Subcutaneous abdominal adipose tissue (tissue), 5 donors: Measurements from ENCODE around the gene METTL23.

ENCODE experiments used
- H3K27ac ChIP-seq: one replicate; pipeline ENCODE4 v1.7.0; 2013; ENCODE audit warnings: low read depth, mild to moderate bottlenecking, inconsistent platforms, low read length, moderate library complexity
- H3K27me3 ChIP-seq, 5 donors: one replicate each; pipeline ENCODE4 v1.7.0; 2013; ENCODE audit warnings: low read length in 5 of 5, inconsistent platforms in 1 of 5; ENCODE audit not compliant: control insufficient read depth in 5 of 5, insufficient read depth in 4 of 5
- H3K36me3 ChIP-seq, 5 donors: one replicate each; pipeline ENCODE4 v1.7.0; 2013; ENCODE audit warnings: low read length in 5 of 5; ENCODE audit not compliant: control insufficient read depth in 5 of 5, insufficient read depth in 5 of 5
- H3K4me1 ChIP-seq, 5 donors: one replicate each; pipeline ENCODE4 v1.7.0; 2013; ENCODE audit warnings: low read length in 5 of 5, mild to moderate bottlenecking in 3 of 5, moderate library complexity in 1 of 5; ENCODE audit not compliant: control insufficient read depth in 5 of 5, insufficient read depth in 5 of 5
- H3K4me3 ChIP-seq, 5 donors: one replicate each; pipeline ENCODE4 v1.7.0; 2013; ENCODE audit warnings: low read length in 5 of 5, low read depth in 1 of 5
- H3K9ac ChIP-seq, 5 donors: one replicate each; pipeline ENCODE4 v1.7.0; 2013; ENCODE audit warnings: low read length in 5 of 5, mild to moderate bottlenecking in 4 of 5, moderate library complexity in 3 of 5
- H3K9me3 ChIP-seq, 5 donors: one replicate each; pipeline ENCODE4 v1.7.0; 2013; ENCODE audit warnings: low read length in 5 of 5; ENCODE audit not compliant: control insufficient read depth in 5 of 5
- donor health status: healthy.
- donor health status: healthy.
- donor health status: healthy.
- donor health status: healthy.
- donor health status: healthy.

The METTL23 gene

GRCh38 chr17:76733618-76733957 lies 6.9 kb downstream of the METTL23 start:
- H3K4me1 ChIP-seq = peaks cover 17 to 58% (median 51%) of the 10 kb centered on the region in 5 donors
- H3K9ac ChIP-seq = no peak overlapping the region
- H3K9me3 ChIP-seq = no peaks in the 10 kb centered on the region
- no peaks in the 10 kb centered on the region for H3K27me3 ChIP-seq
- H3K27ac ChIP-seq = peak overlapping the region; percentile 27
- H3K4me3 ChIP-seq = peak overlapping the region in 1 of 5 donors; percentile 0
- peaks cover 23 to 45% (median 30%) of the 10 kb centered on the region in 5 donors for H3K36me3 ChIP-seq

GRCh38 chr17:76734080-76734840 lies 7.6 kb downstream of the METTL23 start:
- Histone ChIP-seq H3K27me3 (no peaks in the 10 kb centered on the region), H3K27ac (peak overlapping the region; percentile 99), H3K36me3 (peaks cover 23 to 45% (median 30%) of the 10 kb centered on the region in 5 donors), H3K4me3 (peak overlapping the region in 4 of 5 donors; percentile 18 to 99 (median 24)), H3K9ac (peak overlapping the region in 4 of 5 donors; percentile 23 to 96 (median 61)), H3K4me1 (peaks cover 20 to 63% (median 57%) of the 10 kb centered on the region in 5 donors), H3K9me3 (no peaks in the 10 kb centered on the region)

GRCh38 chr17:76735006-76735405 lies 8.4 kb downstream of the METTL23 start:
- peaks cover 23 to 44% (median 30%) of the 10 kb centered on the region in 5 donors for H3K36me3 ChIP-seq
- peak overlapping the region; percentile 99 for H3K27ac ChIP-seq
- peak overlapping the region; percentile 92 to 100 (median 99) for H3K4me3 ChIP-seq
- peaks cover 20 to 62% (median 55%) of the 10 kb centered on the region in 5 donors for H3K4me1 ChIP-seq
- peak overlapping the region in 3 of 5 donors; percentile 21 to 96 (median 94) for H3K9ac ChIP-seq
- H3K9me3 ChIP-seq = no peaks in the 10 kb centered on the region
- no peaks in the 10 kb centered on the region for H3K27me3 ChIP-seq

GRCh38 chr17:76735586-76736348 lies 9.1 kb downstream of the METTL23 start:
- H3K4me1 ChIP-seq = peaks cover 20 to 66% (median 55%) of the 10 kb centered on the region in 5 donors

GRCh38 chr17:76736349-76737081 lies 9.9 kb downstream of the METTL23 start:
- Histone ChIP-seq H3K9ac (peak overlapping the region; percentile 94 to 98 (median 96)), H3K4me3 (peak overlapping the region; percentile 92 to 100 (median 99)), H3K36me3 (peaks cover 21 to 37% (median 26%) of the 10 kb centered on the region in 5 donors), H3K9me3 (no peaks in the 10 kb centered on the region), H3K27me3 (no peaks in the 10 kb centered on the region), H3K27ac (peak overlapping the region; percentile 99), H3K4me1 (peaks cover 20 to 66% (median 55%) of the 10 kb centered on the region in 5 donors)

More at GRCh38 chr17:76735586-76736348, 9.1 kb downstream of the METTL23 start:
- Histone ChIP-seq H3K4me3 (peak overlapping the region; percentile 92 to 100 (median 99)), H3K9me3 (no peaks in the 10 kb centered on the region), H3K27me3 (no peaks in the 10 kb centered on the region), H3K27ac (peak overlapping the region; percentile 99), H3K36me3 (peaks cover 23 to 39% (median 30%) of the 10 kb centered on the region in 5 donors), H3K9ac (peak overlapping the region; percentile 88 to 97 (median 96))

GRCh38 chr17:76737082-76737675 lies 10.5 kb downstream of the METTL23 start, which contains the start of gene SRSF2:
SRSF2 (minus strand) TSS chr17:76737331; CDS start chr17:76737160, 171 bp downstream.
- peak within 1 kb of the TSS; percentile 94 to 98 (median 96) for H3K9ac ChIP-seq
- peaks cover 20 to 62% (median 53%) of the 10 kb centered on the region in 5 donors for H3K4me1 ChIP-seq
- peak within 1 kb of the TSS; percentile 99 for H3K27ac ChIP-seq
- peaks cover 25 to 37% (median 29%) of the 10 kb centered on the region in 5 donors for H3K36me3 ChIP-seq
- no peaks in the 10 kb centered on the region for H3K27me3 ChIP-seq
- no peaks in the 10 kb centered on the region for H3K9me3 ChIP-seq
- peak within 1 kb of the TSS; percentile 95 to 100 (median 99) for H3K4me3 ChIP-seq

- peaks cover 26 to 39% (median 29%) of the 10 kb centered on the region in 5 donors for H3K36me3 ChIP-seq
- no peaks in the 10 kb centered on the region for H3K9me3 ChIP-seq
- no peaks in the 10 kb centered on the region for H3K27me3 ChIP-seq
- peak within 1 kb of the TSS; percentile 87 to 98 (median 96) for H3K9ac ChIP-seq
- H3K4me1 ChIP-seq = peaks cover 20 to 56% (median 46%) of the 10 kb centered on the region in 5 donors
- H3K27ac ChIP-seq = peak within 1 kb of the TSS; percentile 99
- peak within 1 kb of the TSS; percentile 95 to 100 (median 99) for H3K4me3 ChIP-seq
These were observed 11.2 kb downstream of the METTL23 start, which contains the start of gene MFSD11 for GRCh38 chr17:76737676-76738467. MFSD11 (plus strand) TSS chr17:76738119; CDS start chr17:76738353, 234 bp downstream.

GRCh38 chr17:76738468-76738850 lies 11.8 kb downstream of the METTL23 start:
- H3K4me1 ChIP-seq = peaks cover 18 to 50% (median 40%) of the 10 kb centered on the region in 5 donors
- peak overlapping the region; percentile 90 to 99 (median 95) for H3K4me3 ChIP-seq
- peaks cover 20 to 37% (median 24%) of the 10 kb centered on the region in 5 donors for H3K36me3 ChIP-seq

More at GRCh38 chr17:76738468-76738850, 11.8 kb downstream of the METTL23 start:
- Histone ChIP-seq H3K27me3 (no peaks in the 10 kb centered on the region), H3K27ac (peak overlapping the region; percentile 99), H3K9me3 (no peaks in the 10 kb centered on the region), H3K9ac (peak overlapping the region; percentile 87 to 94 (median 89))
